Fibroblast of pulmonary artery (primary cell): ENCODE results near the gene DPYD.
A peak's percentile ranks its signal among the peaks of the same experiment; 100 is the strongest.

ENCODE experiments used
- DNase-seq: peaks from one replicate; pipeline ENCODE4 v3.0.0-alpha.2; 2010; ENCODE audit warnings: low read depth
- H3K4me3 ChIP-seq: replicated peaks from 2 replicates; pipeline ENCODE4 v1.5.1; 2011; ENCODE audit warnings: low read depth, mild to moderate bottlenecking, control low read depth, low read length, moderate library complexity
- CTCF ChIP-seq: IDR thresholded peaks from 2 replicates; pipeline ENCODE4 v1.5.1; 2011; ENCODE audit warnings: mild to moderate bottlenecking, control low read depth, low read length, inconsistent platforms; ENCODE audit errors: missing control alignments

DPYD gene

DNA sequence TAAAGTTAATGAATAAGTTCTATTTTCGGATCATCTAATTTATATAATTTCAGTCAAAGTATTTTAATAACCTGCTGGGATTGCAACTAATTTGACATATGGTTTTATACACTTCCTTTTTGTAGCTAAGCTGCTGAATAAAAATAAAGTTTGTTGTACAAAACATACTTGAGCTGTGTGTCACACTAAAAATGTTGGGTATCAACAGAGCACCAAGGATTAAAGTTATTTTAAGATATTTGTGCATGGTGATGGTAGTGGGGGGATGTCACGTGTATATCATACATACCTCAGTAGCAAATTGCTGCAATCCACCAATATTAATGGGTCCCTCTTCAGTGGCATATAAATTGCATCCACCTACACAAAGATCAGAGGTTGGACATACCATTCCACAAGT lies 199.6 kb downstream of the DPYD start:
- TF ChIP-seq CTCF, result no peak
- peak; percentile 7 for DNase-seq
- H3K4me3 ChIP-seq, result no peak overlapping the region

DNA sequence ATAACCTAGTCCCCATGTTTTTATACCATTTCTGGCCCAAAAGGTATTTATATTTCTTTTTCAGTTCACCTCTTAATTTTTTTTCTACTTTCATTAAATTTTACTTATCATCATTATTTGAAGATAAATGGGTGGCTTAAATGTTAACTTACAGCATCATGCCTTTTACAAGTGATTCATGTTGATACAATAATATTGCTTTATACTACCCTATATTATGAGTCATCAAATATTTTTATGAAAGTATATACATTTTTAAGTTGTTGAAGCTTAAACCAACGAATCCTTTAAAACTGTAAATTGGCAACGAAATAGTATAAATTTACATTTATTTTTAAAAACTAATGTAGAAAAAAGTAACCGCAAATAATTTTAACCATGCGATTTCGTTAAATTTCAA lies 207.9 kb downstream of the DPYD start:
- no peak for DNase-seq
- no peak overlapping the region for H3K4me3 ChIP-seq

DNA sequence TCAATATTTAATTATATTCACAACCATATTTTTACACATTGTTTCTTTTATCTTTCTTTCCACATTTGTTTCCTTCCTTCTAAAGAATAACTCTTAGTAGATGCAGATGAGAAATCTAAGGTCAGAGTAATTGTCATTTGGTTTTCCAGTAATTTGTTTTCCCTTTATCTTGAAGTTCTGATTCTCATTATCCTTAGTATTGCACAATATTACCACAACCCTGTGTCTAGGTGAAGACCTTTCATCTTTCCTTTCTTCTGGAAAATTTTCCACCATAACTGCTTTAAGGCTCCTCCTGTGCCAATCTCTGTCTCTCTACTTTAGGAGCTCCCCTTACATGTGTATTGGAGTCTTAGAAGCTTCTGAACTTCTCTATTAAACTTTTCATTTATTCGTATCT lies 209.0 kb downstream of the DPYD start:
- DNase-seq, result no peak
- TF ChIP-seq CTCF, result no peak
- H3K4me3 ChIP-seq, result no peak overlapping the region

More for the DNA sequence above, 207.9 kb downstream of the DPYD start:
- no peak for TF ChIP-seq CTCF

- DNase-seq, result no peak
- no peak overlapping the region for H3K4me3 ChIP-seq
- no peak for TF ChIP-seq CTCF
Observed at GRCh38 chr1:97693601-97694000, 227.2 kb downstream of the DPYD start.

DNA sequence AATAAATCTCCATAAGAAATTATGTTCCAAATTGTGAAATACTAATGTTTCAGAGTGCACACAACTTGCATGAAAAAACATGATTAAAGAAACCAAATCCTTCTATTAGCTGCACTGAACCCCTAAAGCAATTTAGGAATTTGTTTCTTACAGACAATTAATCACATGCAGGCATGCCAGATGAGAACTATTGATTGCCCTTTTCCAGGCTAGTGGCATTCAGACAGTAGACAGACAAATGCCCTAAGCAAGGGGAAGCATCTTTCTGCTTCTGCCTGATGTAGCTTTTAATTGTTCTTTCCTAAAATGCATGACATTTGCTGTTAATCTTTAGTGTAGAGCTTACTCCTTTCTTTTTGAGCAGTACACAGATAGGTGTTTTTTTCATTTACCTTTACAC lies 229.5 kb downstream of the DPYD start:
- DNase-seq, result no peak
- no peak for TF ChIP-seq CTCF
- H3K4me3 ChIP-seq, result no peak overlapping the region

GRCh38 chr1:97685360-97685759 lies 235.5 kb downstream of the DPYD start:
- DNase-seq, result no peak
- no peak for TF ChIP-seq CTCF
- no peak overlapping the region for H3K4me3 ChIP-seq

DNA sequence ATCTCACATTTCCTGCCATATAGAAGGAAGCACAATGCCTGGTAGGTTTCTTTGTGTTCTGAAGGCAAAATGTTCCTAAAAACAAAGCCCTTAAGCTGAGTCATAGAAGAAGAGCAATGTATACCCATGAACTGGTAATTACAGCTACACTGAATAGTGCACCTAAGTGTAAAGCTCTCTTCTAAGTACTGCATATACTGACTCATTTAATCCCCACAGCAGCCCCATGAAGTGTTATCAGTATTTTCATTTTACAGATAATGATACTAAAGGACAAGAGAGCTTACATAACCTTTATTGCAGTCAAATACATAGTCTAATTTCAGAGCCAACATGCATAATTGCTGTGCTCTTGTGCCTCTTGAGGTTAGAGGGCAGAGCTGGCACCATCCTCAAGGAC lies 239.9 kb downstream of the DPYD start:
- DNase-seq, result peak; percentile 30
- no peak overlapping the region for H3K4me3 ChIP-seq
- TF ChIP-seq CTCF, result no peak
